Adipocyte (in vitro differentiated cells): Measurements from ENCODE around the gene TIMD4.
"Not testable (repeated sequence)": the region's sequence is repeated elsewhere in the genome, so short reads cannot be mapped to it uniquely, and the experiment has no call there.

Experiments used
- DNase-seq: peaks from one replicate; pipeline ENCODE4 v3.0.0-alpha.2; 2015; ENCODE audit warnings: low read depth
- H3K27me3 ChIP-seq: replicated peaks from 2 replicates; pipeline ENCODE4 v1.7.0; 2013; ENCODE audit warnings: mild to moderate bottlenecking, low read length, moderate library complexity; ENCODE audit not compliant: control insufficient read depth, insufficient read depth
- H3K36me3 ChIP-seq: 2 replicates; pipeline ENCODE4 v1.7.0; 2013; ENCODE audit warnings: low read length, mild to moderate bottlenecking, moderate library complexity; ENCODE audit not compliant: control insufficient read depth, insufficient read depth, severe bottlenecking
- H3K4me1 ChIP-seq: 2 replicates; pipeline ENCODE4 v1.7.0; 2013; ENCODE audit warnings: mild to moderate bottlenecking, low read length, moderate library complexity; ENCODE audit not compliant: control insufficient read depth, insufficient read depth
- H3K4me3 ChIP-seq: 2 replicates; pipeline ENCODE4 v1.7.0; 2013; ENCODE audit warnings: mild to moderate bottlenecking, low read length, moderate library complexity
- H3K9ac ChIP-seq: 2 replicates; pipeline ENCODE4 v1.7.0; 2013; ENCODE audit warnings: mild to moderate bottlenecking, low read length, moderate library complexity
- H3K9me3 ChIP-seq: 2 replicates; pipeline ENCODE4 v1.7.0; 2013; ENCODE audit warnings: mild to moderate bottlenecking, low read length, moderate library complexity; ENCODE audit not compliant: control insufficient read depth

TIMD4 gene

GRCh38 chr5:156963125-156963524, at the start of gene TIMD4:
Gene TIMD4 (minus strand): TSS chr5:156963226. CDS start chr5:156963198, 28 bp downstream.
- Histone ChIP-seq H3K4me1 (no peaks in the 10 kb centered on the region), H3K27me3 (no peaks in the 10 kb centered on the region)

GRCh38 chr5:157006262-157006661, 43.2 kb upstream of the TIMD4 start:
- H3K9me3 ChIP-seq = no peaks in the 10 kb centered on the region
- H3K36me3 ChIP-seq = no peaks in the 10 kb centered on the region
- DNase-seq = no peak
- H3K4me3 ChIP-seq = no peak overlapping the region
- H3K9ac ChIP-seq = no peak overlapping the region
- H3K4me1 ChIP-seq = peaks cover 9% of the 10 kb centered on the region
- H3K27me3 ChIP-seq = no peaks in the 10 kb centered on the region

More at GRCh38 chr5:156963125-156963524, at the start of gene TIMD4:
- Histone ChIP-seq H3K36me3 (no peaks in the 10 kb centered on the region), H3K9ac (no peak within 1 kb of the TSS), H3K4me3 (no peak within 1 kb of the TSS), H3K9me3 (peaks cover 8% of the 10 kb centered on the region)
- DNase-seq = no peak

- peak; percentile 17 for DNase-seq
- Histone ChIP-seq H3K9ac (no peak overlapping the region), H3K36me3 (no peaks in the 10 kb centered on the region), H3K4me1 (peaks cover 9% of the 10 kb centered on the region), H3K4me3 (no peak overlapping the region), H3K27me3 (no peaks in the 10 kb centered on the region), H3K9me3 (peaks cover 8% of the 10 kb centered on the region)
These were observed 42.0 kb upstream of the TIMD4 start for GRCh38 chr5:157004893-157005551.

GRCh38 chr5:156991714-156992113, 28.7 kb upstream of the TIMD4 start:
- no peak overlapping the region for H3K4me3 ChIP-seq
- no peak overlapping the region for H3K9ac ChIP-seq
- H3K36me3 ChIP-seq = no peaks in the 10 kb centered on the region
- H3K27me3 ChIP-seq = no peaks in the 10 kb centered on the region
- H3K4me1 ChIP-seq = no peaks in the 10 kb centered on the region
- DNase-seq = no peak
- H3K9me3 ChIP-seq = no peaks in the 10 kb centered on the region

- no peak overlapping the region for H3K9ac ChIP-seq
- H3K36me3 ChIP-seq = no peaks in the 10 kb centered on the region
- no peak for DNase-seq
- H3K4me3 ChIP-seq = no peak overlapping the region
- no peaks in the 10 kb centered on the region for H3K9me3 ChIP-seq
- no peaks in the 10 kb centered on the region for H3K27me3 ChIP-seq
- H3K4me1 ChIP-seq = no peaks in the 10 kb centered on the region
These were observed 21.0 kb upstream of the TIMD4 start for GRCh38 chr5:156984064-156984463.

- no peaks in the 10 kb centered on the region for H3K36me3 ChIP-seq
- DNase-seq = no peak
- H3K27me3 ChIP-seq = no peaks in the 10 kb centered on the region
- no peaks in the 10 kb centered on the region for H3K9me3 ChIP-seq
- no peak overlapping the region for H3K9ac ChIP-seq
- no peak overlapping the region for H3K4me3 ChIP-seq
- no peaks in the 10 kb centered on the region for H3K4me1 ChIP-seq
These were observed 18.5 kb upstream of the TIMD4 start for GRCh38 chr5:156981481-156981880.

- H3K36me3 ChIP-seq = no peaks in the 10 kb centered on the region
- no peak overlapping the region for H3K9ac ChIP-seq
- H3K4me1 ChIP-seq = peaks cover 9% of the 10 kb centered on the region
- no peak overlapping the region for H3K4me3 ChIP-seq
- no peaks in the 10 kb centered on the region for H3K9me3 ChIP-seq
- no peak for DNase-seq
- no peaks in the 10 kb centered on the region for H3K27me3 ChIP-seq
These were observed 11.3 kb upstream of the TIMD4 start for GRCh38 chr5:156974328-156974727.

GRCh38 chr5:156971848-156972525, 9.0 kb upstream of the TIMD4 start:
- Histone ChIP-seq H3K4me1 (peaks cover 9% of the 10 kb centered on the region), H3K9me3 (no peaks in the 10 kb centered on the region), H3K9ac (no peak overlapping the region), H3K36me3 (no peaks in the 10 kb centered on the region), H3K4me3 (no peak overlapping the region), H3K27me3 (no peaks in the 10 kb centered on the region)
- no peak for DNase-seq

- no peaks in the 10 kb centered on the region for H3K36me3 ChIP-seq
- no peak overlapping the region for H3K9ac ChIP-seq
- no peaks in the 10 kb centered on the region for H3K9me3 ChIP-seq
- H3K4me1 ChIP-seq = peaks cover 9% of the 10 kb centered on the region
- no peaks in the 10 kb centered on the region for H3K27me3 ChIP-seq
- no peak for DNase-seq
- no peak overlapping the region for H3K4me3 ChIP-seq
These were observed 8.4 kb upstream of the TIMD4 start for GRCh38 chr5:156971415-156971814.

- not testable (repeated sequence) for DNase-seq, H3K4me1 ChIP-seq, H3K9ac ChIP-seq, H3K9me3 ChIP-seq, H3K27me3 ChIP-seq, H3K36me3 ChIP-seq, H3K4me3 ChIP-seq
These were observed 4.4 kb upstream of the TIMD4 start for GRCh38 chr5:156967386-156967785.

GRCh38 chr5:156956321-156956720, 6.7 kb downstream of the TIMD4 start:
- Histone ChIP-seq H3K27me3 (no peaks in the 10 kb centered on the region), H3K9me3 (no peaks in the 10 kb centered on the region), H3K4me3 (no peak overlapping the region), H3K9ac (no peak overlapping the region), H3K4me1 (no peaks in the 10 kb centered on the region), H3K36me3 (no peaks in the 10 kb centered on the region)
- DNase-seq = no peak
